Astrocyte (in vitro differentiated cells and primary cell): ENCODE results near the gene SPATA17. TPM values are rescaled to one million over a fixed set of nuclear protein-coding genes. Genes with fewer than 3 reads are reported as not detected.
A peak's percentile ranks its signal among the peaks of the same experiment; 100 is the strongest.

Experiments used
- DNase-seq: peaks from one replicate; pipeline ENCODE4 v3.0.0-alpha.2; 2010; ENCODE audit warnings: low read depth
- FAIRE-seq: peaks from 2 replicates; lab custom pipeline; 2011; peaks lifted over from hg19 to GRCh38; lab: Jason Lieb, UNC
- H2AFZ ChIP-seq: 2 replicates; pipeline ENCODE4 v1.6.0; 2012; ENCODE audit warnings: low read depth, low read length, inconsistent platforms
- H3K27ac ChIP-seq: 2 replicates; pipeline ENCODE4 v1.5.1; 2011; ENCODE audit warnings: low read depth, low read length, inconsistent platforms
- H3K27me3 ChIP-seq: 2 replicates; pipeline ENCODE4 v1.6.0; 2011; ENCODE audit warnings: low read length, inconsistent platforms; ENCODE audit not compliant: insufficient read depth
- H3K36me3 ChIP-seq: 2 replicates; pipeline ENCODE4 v1.5.1; 2011; ENCODE audit warnings: low read length, inconsistent platforms; ENCODE audit not compliant: insufficient read depth
- H3K4me1 ChIP-seq: 2 replicates; pipeline ENCODE4 v1.5.1; 2011; ENCODE audit warnings: low read length, inconsistent platforms; ENCODE audit not compliant: insufficient read depth
- H3K4me2 ChIP-seq: 2 replicates; pipeline ENCODE4 v1.6.0; 2012; ENCODE audit warnings: low read length, inconsistent platforms
- H3K4me3 ChIP-seq: 2 replicates; pipeline ENCODE4 v1.5.1; 2011; ENCODE audit warnings: low read depth, mild to moderate bottlenecking, low read length, inconsistent platforms; ENCODE audit not compliant: insufficient read depth
- H3K79me2 ChIP-seq: 2 replicates; pipeline ENCODE4 v1.6.0; 2012; ENCODE audit warnings: mild to moderate bottlenecking, low read length, inconsistent platforms; ENCODE audit not compliant: insufficient read depth
- H3K9ac ChIP-seq: 2 replicates; pipeline ENCODE4 v1.6.0; 2012; ENCODE audit warnings: mild to moderate bottlenecking, low read length, inconsistent platforms
- H3K9me3 ChIP-seq: 2 replicates; pipeline ENCODE4 v1.5.1; 2012; ENCODE audit warnings: low read depth, mild to moderate bottlenecking, low read length, inconsistent platforms; ENCODE audit not compliant: insufficient read depth
- H4K20me1 ChIP-seq: 2 replicates; pipeline ENCODE4 v1.6.0; 2012; ENCODE audit warnings: low read length, inconsistent platforms; ENCODE audit not compliant: insufficient read depth
- H3K27ac Mint-ChIP-seq: one replicate; pipeline ENCODE4 v1.8.0; 2021; ENCODE audit warnings: mild to moderate bottlenecking, mixed read lengths; ENCODE audit not compliant: unreplicated experiment
- H3K27me3 Mint-ChIP-seq: one replicate; pipeline ENCODE4 v1.8.0; 2021; ENCODE audit warnings: low read depth, mixed read lengths; ENCODE audit not compliant: unreplicated experiment
- H3K36me3 Mint-ChIP-seq: one replicate; pipeline ENCODE4 v1.8.0; 2021; ENCODE audit warnings: low read depth, mixed read lengths; ENCODE audit not compliant: unreplicated experiment
- H3K4me1 Mint-ChIP-seq: one replicate; pipeline ENCODE4 v1.8.0; 2021; ENCODE audit warnings: low read depth, mixed read lengths; ENCODE audit not compliant: unreplicated experiment
- H3K4me3 Mint-ChIP-seq: one replicate; pipeline ENCODE4 v1.8.0; 2021; ENCODE audit warnings: mild to moderate bottlenecking, moderate library complexity, mixed read lengths; ENCODE audit not compliant: unreplicated experiment
- H3K9me3 Mint-ChIP-seq: one replicate; pipeline ENCODE4 v1.8.0; 2021; ENCODE audit warnings: mild to moderate bottlenecking, mixed read lengths; ENCODE audit not compliant: unreplicated experiment
- CTCF ChIP-seq: IDR thresholded peaks from 2 replicates; pipeline ENCODE4 v1.5.1; 2011; ENCODE audit warnings: low read depth, mild to moderate bottlenecking, inconsistent platforms, low read length, moderate library complexity; ENCODE audit not compliant: insufficient read depth
- EZH2 ChIP-seq: IDR thresholded peaks from 2 replicates; pipeline ENCODE4 v1.6.1; 2012; ENCODE audit warnings: mild to moderate bottlenecking, low read length, inconsistent platforms; ENCODE audit not compliant: insufficient read depth
- total RNA-seq: library from RNA; stranded (reverse); gene quantifications from 2 replicates; pipeline ENCODE4 v1.2.1, GENCODE V29; 2021

The SPATA17 gene
- total RNA-seq, 1 donor from 2014 or later: 1.3 TPM

GRCh38 chr1:217911908-217912307 is 280.8 kb downstream of the SPATA17 start:
- no peak for TF ChIP-seq EZH2
- no peak for FAIRE-seq
- H3K27ac Mint-ChIP-seq: no peak overlapping the region

GRCh38 chr1:217917281-217917887 is 286.2 kb downstream of the SPATA17 start:
- Histone ChIP-seq H4K20me1 (no peaks in the 10 kb centered on the region), H3K79me2 (no peaks in the 10 kb centered on the region), H3K4me2 (no peak overlapping the region), H3K36me3 (no peaks in the 10 kb centered on the region), H3K4me1 (no peaks in the 10 kb centered on the region), H3K27me3 (no peaks in the 10 kb centered on the region), H3K27ac (no peak overlapping the region), H3K4me3 (no peak overlapping the region), H3K9me3 (no peaks in the 10 kb centered on the region), H3K9ac (no peak overlapping the region), H2AFZ (no peak overlapping the region)
- no peak for FAIRE-seq
- Mint-ChIP-seq H3K27me3 (peaks cover 18% of the 10 kb centered on the region), H3K27ac (no peak overlapping the region), H3K9me3 (peaks cover 2% of the 10 kb centered on the region), H3K36me3 (no peaks in the 10 kb centered on the region), H3K4me1 (no peaks in the 10 kb centered on the region), H3K4me3 (no peak overlapping the region)
- no peak for DNase-seq
- no peak for TF ChIP-seq CTCF
- TF ChIP-seq EZH2: no peak

More at GRCh38 chr1:217911908-217912307, 280.8 kb downstream of the SPATA17 start:
- H3K4me2 ChIP-seq: no peak overlapping the region
- Mint-ChIP-seq H3K9me3 (peaks cover 4% of the 10 kb centered on the region), H3K4me3 (no peak overlapping the region), H3K4me1 (no peaks in the 10 kb centered on the region), H3K36me3 (peaks cover 2% of the 10 kb centered on the region), H3K27me3 (peaks cover 2% of the 10 kb centered on the region)
- H3K27ac ChIP-seq: no peak overlapping the region
- no peaks in the 10 kb centered on the region for H3K9me3 ChIP-seq
- H4K20me1 ChIP-seq: no peaks in the 10 kb centered on the region
- H3K36me3 ChIP-seq: no peaks in the 10 kb centered on the region
- no peaks in the 10 kb centered on the region for H3K27me3 ChIP-seq
- H3K9ac ChIP-seq: no peak overlapping the region
- H3K4me1 ChIP-seq: no peaks in the 10 kb centered on the region
- no peak for DNase-seq
- no peaks in the 10 kb centered on the region for H3K79me2 ChIP-seq
- no peak overlapping the region for H2AFZ ChIP-seq
- no peak overlapping the region for H3K4me3 ChIP-seq

GRCh38 chr1:217919683-217920388 is 288.7 kb downstream of the SPATA17 start:
- H3K27me3 Mint-ChIP-seq: peaks cover 25% of the 10 kb centered on the region
- H3K36me3 Mint-ChIP-seq: no peaks in the 10 kb centered on the region
- Histone ChIP-seq H3K9ac (no peak overlapping the region), H3K36me3 (no peaks in the 10 kb centered on the region), H3K4me1 (peaks cover 2% of the 10 kb centered on the region), H3K27me3 (peaks cover 4% of the 10 kb centered on the region), H3K27ac (no peak overlapping the region), H4K20me1 (no peaks in the 10 kb centered on the region), H3K4me2 (peak overlapping the region; percentile 52), H2AFZ (peak overlapping the region; percentile 21), H3K79me2 (no peaks in the 10 kb centered on the region), H3K9me3 (no peaks in the 10 kb centered on the region), H3K4me3 (no peak overlapping the region)
- no peaks in the 10 kb centered on the region for H3K9me3 Mint-ChIP-seq
- TF ChIP-seq CTCF: no peak
- TF ChIP-seq EZH2: no peak
- no peak for FAIRE-seq
- no peak overlapping the region for H3K27ac Mint-ChIP-seq
- peak; percentile 5 for DNase-seq
- no peaks in the 10 kb centered on the region for H3K4me1 Mint-ChIP-seq
- H3K4me3 Mint-ChIP-seq: no peak overlapping the region

Other genes starting within 250 kb of the SPATA17 start
- 13.3 and 14.1 TPM in 2 replicates for gene GPATCH2, start 254 bp upstream of the SPATA17 start, total RNA-seq